ENCODE measurements around the gene WDR44. TPM values are rescaled to one million over a fixed set of nuclear protein-coding genes. Genes with fewer than 3 reads are reported as not detected.

Gene WDR44
- total RNA-seq, 1 donor from 2014 or later, result 16.7 TPM

DNA sequence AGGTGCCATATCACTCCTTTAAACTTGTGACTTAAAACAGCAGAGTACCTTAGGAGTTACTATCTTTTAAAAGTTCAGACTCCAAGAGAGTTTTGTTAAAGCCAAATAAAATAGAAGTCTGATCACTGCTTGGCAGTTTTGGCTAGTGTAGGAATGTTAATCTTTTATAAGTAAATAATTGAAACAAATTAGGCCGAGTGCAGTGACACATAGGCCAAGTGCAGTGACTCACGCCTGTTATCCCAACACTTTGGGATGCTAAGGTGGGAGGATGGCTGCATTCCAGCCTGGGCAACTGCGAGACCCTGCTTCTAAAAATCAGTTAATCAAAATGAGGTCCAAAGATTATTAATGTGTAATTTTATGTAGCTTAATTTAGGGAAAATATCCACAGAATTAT is 37.2 kb downstream of the WDR44 start:
- Histone ChIP-seq H3K27ac (no peak overlapping the region), H3K27me3 (ENCODE audit: low read depth) (no peaks in the 10 kb centered on the region), H3K9me3 (no peaks in the 10 kb centered on the region), H3K4me1 (no peaks in the 10 kb centered on the region), H3K4me3 (no peak overlapping the region), H3K36me3 (peaks cover under 1% of the 10 kb centered on the region)
- ATAC-seq, result peak in 1 of 2 donors; percentile 59
- intact Hi-C loops (cut with DNase I), result no loop called here
- no peak for TF ChIP-seq CTCF (IDR thresholded peaks at IDR 0.05)
- no peak for DNase-seq

GRCh38 chrX:118392716-118393115 is 46.8 kb downstream of the WDR44 start:
- no peak overlapping the region for H3K27ac ChIP-seq
- ATAC-seq (no peak), DNase-seq (no peak)
- H3K4me3 ChIP-seq, result no peak overlapping the region
- no peak for TF ChIP-seq CTCF (IDR thresholded peaks at IDR 0.05)
- intact Hi-C loops (cut with DNase I), result no loop called here
- H3K27me3 ChIP-seq (ENCODE audit: low read depth), result no peaks in the 10 kb centered on the region
- no peaks in the 10 kb centered on the region for H3K9me3 ChIP-seq
- H3K4me1 ChIP-seq, result no peaks in the 10 kb centered on the region
- peaks cover 39% of the 10 kb centered on the region for H3K36me3 ChIP-seq

DNA sequence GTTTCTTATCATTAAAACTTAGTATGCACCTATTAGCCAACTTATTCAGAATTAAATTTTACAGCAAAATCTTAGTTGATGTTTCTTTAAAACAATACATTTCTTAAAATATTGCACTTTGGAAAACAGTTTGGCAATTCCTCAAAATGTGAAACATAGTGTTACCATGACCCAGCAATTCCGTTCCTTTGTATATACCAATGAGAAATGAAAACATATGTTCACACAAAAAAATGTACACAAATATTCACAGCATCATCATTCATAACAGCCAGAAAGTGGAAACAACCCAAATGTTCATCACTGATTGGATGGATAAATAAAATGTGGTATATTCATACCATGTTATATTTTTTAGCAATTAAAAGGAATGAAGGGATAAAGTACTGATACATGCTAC is 50.2 kb downstream of the WDR44 start:
- peaks cover 59% of the 10 kb centered on the region for H3K36me3 ChIP-seq

DNA sequence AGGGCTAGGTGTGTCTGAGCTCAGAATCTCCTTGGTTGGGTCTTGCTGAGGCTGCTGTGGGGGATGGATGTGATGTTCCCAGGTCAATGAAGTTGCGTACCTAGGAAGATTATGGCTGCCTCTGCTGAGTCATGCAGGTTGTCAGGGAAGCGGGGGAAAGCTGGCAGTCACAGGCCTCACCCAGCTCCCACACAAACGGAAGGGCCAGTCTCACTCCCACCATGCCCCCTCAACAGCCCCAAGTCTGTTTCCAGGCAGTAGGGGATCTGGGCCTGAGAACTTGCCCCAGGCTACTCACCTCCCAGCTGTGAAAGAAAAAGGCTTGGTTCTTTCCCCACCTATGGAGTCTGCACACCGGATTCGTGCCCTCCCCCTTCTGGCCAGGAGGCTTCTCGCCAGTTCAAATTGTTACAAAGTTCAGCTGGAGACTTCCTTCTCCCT is 72.9 kb downstream of the WDR44 start:
- intact Hi-C loops (cut with DNase I), result no loop called here
- Histone ChIP-seq H3K27ac (no peak overlapping the region), H3K4me3 (no peak overlapping the region), H3K4me1 (no peaks in the 10 kb centered on the region), H3K9me3 (no peaks in the 10 kb centered on the region), H3K36me3 (peaks cover 8% of the 10 kb centered on the region), H3K27me3 (ENCODE audit: low read depth) (no peaks in the 10 kb centered on the region)
- ATAC-seq (no peak), DNase-seq (no peak)
- TF ChIP-seq CTCF (IDR thresholded peaks at IDR 0.05), result no peak

More for the DNA sequence above, 50.2 kb downstream of the WDR44 start:
- Histone ChIP-seq H3K4me1 (no peaks in the 10 kb centered on the region), H3K27me3 (ENCODE audit: low read depth) (no peaks in the 10 kb centered on the region), H3K27ac (no peak overlapping the region), H3K4me3 (no peak overlapping the region), H3K9me3 (no peaks in the 10 kb centered on the region)
- intact Hi-C loops (cut with DNase I), result no loop called here
- DNase-seq, result no peak
- TF ChIP-seq CTCF (IDR thresholded peaks at IDR 0.05), result no peak
- ATAC-seq, result no peak

DNA sequence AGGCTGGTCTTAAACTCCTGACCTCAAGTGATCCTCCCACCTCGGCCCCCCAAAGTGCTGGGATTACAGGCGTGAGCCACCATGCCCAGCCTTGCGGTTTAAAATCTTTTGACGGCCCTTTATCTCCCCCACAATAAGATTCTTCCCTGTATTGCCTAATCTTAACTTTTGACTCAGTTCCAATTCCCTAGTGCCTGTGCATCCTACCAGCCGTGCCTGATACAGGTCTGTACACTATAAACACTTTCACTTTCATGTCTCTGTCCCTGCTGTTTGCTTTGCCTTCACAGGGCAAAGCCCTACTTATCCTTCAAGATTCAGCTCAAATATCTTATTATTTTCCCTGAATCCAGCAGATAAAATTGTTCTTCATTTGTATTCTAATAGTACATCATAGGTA is 74.6 kb downstream of the WDR44 start:
- H3K4me1 ChIP-seq, result no peaks in the 10 kb centered on the region
- TF ChIP-seq CTCF (IDR thresholded peaks at IDR 0.05), result no peak
- H3K27ac ChIP-seq, result no peak overlapping the region
- H3K27me3 ChIP-seq (ENCODE audit: low read depth), result no peaks in the 10 kb centered on the region
- ATAC-seq (peak; percentile 53 to 85), DNase-seq (no peak)
- H3K9me3 ChIP-seq, result no peaks in the 10 kb centered on the region
- no peak overlapping the region for H3K4me3 ChIP-seq
- intact Hi-C loops (cut with DNase I), result no loop called here
- peaks cover 8% of the 10 kb centered on the region for H3K36me3 ChIP-seq

- no peaks in the 10 kb centered on the region for H3K27me3 ChIP-seq (ENCODE audit: low read depth)
- no peak overlapping the region for H3K27ac ChIP-seq
- intact Hi-C loops (cut with DNase I), result no loop called here
- H3K36me3 ChIP-seq, result peaks cover 8% of the 10 kb centered on the region
- DNase-seq (no peak), ATAC-seq (no peak)
- H3K9me3 ChIP-seq, result no peaks in the 10 kb centered on the region
- TF ChIP-seq CTCF (IDR thresholded peaks at IDR 0.05), result no peak
- H3K4me3 ChIP-seq, result no peak overlapping the region
- H3K4me1 ChIP-seq, result no peaks in the 10 kb centered on the region
Measured at GRCh38 chrX:118423558-118423957, 77.7 kb downstream of the WDR44 start.

All from lower lobe of right lung (tissue), 2 donors.